Mammary epithelial cell (primary cell): ENCODE data around the gene TPSD1.

Source experiments
- CTCF ChIP-seq, 2 donors: IDR thresholded peaks in 1 of 2; conservative IDR thresholded peaks in 1 of 2; 2 replicates each; pipeline ENCODE4 v1.5.1; 2011 to 2012; ENCODE audit warnings: inconsistent platforms in 2 of 2, low read length in 2 of 2, mild to moderate bottlenecking in 2 of 2, control low read depth in 1 of 2, low read depth in 1 of 2; ENCODE audit not compliant: insufficient read depth in 1 of 2; ENCODE audit errors: extremely low read depth in 1 of 2
- EZH2 ChIP-seq: IDR thresholded peaks from 2 replicates; pipeline ENCODE4 v1.6.1; 2012; ENCODE audit warnings: low read length, inconsistent platforms, borderline replicate concordance

DNA sequence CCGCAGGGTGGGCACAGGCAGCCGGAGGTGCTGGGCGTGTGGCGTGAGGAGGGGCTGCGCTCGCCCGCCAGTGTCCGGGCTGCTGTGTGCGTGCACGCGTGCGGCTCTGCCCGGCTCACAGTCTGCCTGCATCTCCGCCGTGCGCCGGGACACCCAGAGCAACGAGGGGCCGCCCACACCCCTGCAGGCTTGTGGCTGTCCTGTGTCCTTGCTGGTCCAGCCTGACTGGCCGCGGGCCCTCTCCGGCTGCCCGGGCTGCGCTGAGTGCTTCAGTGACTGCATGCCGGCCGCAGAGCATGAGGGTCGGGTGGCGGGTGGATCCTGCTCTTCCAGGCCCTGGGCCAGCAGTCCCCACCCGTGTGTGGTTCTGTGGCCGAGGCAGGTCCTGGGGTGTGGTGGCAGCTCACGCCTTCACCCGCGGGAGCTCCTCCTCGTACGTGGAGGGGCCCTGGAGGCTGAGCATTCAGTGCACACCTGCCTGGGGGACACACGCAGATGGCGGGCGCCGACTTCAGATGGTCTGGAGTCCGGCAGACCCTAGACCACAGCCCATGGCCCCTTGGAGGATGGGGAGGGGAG is 43.2 kb upstream of the TPSD1 start:
- TF ChIP-seq CTCF (conservative IDR thresholded peaks at IDR 0.05 in 1 of 2, IDR thresholded peaks at IDR 0.05 in 1 of 2; ENCODE audit: extremely low read depth in 1 of 2, insufficient read depth in 1 of 2, low read depth in 1 of 2, low read length in 2 of 2) (no peak), EZH2 (no peak)
